ENCODE measurements around the gene UBTF.

GRCh38 chr17:44255915-44256314 is 36.4 kb upstream of the UBTF start:
- TF ChIP-seq CTCF (IDR thresholded peaks at IDR 0.05; ENCODE audit: low read length) = no peak
- no peak for TF ChIP-seq EZH2 (IDR thresholded peaks at IDR 0.05; ENCODE audit: borderline replicate concordance, low read length)
